ENCODE measurements around the gene CAGE1.
A peak's percentile ranks its signal among the peaks of the same experiment; 100 is the strongest.

The CAGE1 gene

DNA sequence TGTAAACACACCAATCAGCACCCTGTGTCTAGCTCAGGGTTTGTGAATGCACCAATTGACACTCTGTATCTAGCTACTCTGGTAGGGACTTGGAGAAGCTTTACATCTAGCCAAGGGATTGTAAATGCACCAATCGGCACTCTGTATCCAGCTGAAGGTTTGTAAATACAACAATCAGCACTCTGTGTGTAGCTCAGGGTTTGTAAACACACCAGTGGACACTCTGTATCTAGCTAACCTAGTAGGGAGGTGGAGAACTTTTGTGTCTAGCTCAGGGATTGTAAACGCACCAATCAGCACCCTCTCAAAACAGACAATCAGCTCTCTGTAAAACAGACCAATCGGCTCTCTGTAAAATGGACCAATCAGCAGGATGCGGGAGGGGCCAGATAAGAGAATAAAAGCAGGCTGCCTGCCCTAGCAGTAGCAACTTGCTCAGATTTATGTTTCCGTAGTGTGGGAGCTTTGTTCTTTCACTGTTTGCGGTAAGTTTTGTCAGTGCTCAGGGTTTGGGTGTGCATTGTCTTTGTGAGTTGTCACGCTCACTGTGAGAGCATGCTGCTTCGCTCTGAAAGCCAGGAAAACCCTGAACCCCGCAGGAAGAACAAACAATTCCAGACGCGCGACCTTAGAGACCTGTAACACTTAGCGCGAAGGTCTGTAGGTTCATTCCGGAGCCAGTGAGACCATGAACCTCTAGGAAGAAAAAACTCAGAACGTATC lies 37.1 kb upstream of the CAGE1 start:
- Histone ChIP-seq H3K36me3 (replicated peaks; ENCODE audit: low read depth, low read length) (no peaks in the 10 kb centered on the region), H3K27ac (ENCODE audit: low read length) (no peak overlapping the region), H3K79me2 (ENCODE audit: low read length) (no peaks in the 10 kb centered on the region), H3K4me2 (ENCODE audit: low read length) (no peak overlapping the region), H3K9ac (ENCODE audit: low read length) (no peak overlapping the region), H4K20me1 (ENCODE audit: insufficient read depth, low read length) (no peaks in the 10 kb centered on the region), H3K4me1 (ENCODE audit: low read length) (no peaks in the 10 kb centered on the region), H3K9me3 (ENCODE audit: insufficient read depth, low read length) (no peaks in the 10 kb centered on the region), H2AFZ (ENCODE audit: low read depth, low read length) (no peak overlapping the region), H3K27me3 (ENCODE audit: low read depth, low read length) (no peaks in the 10 kb centered on the region), H3K4me3 (ENCODE audit: low read length) (no peak overlapping the region)
- TF ChIP-seq EZH2phosphoT487 (IDR thresholded peaks at IDR 0.05; ENCODE audit: low read depth), result no peak
- TF ChIP-seq, protein P1, sequence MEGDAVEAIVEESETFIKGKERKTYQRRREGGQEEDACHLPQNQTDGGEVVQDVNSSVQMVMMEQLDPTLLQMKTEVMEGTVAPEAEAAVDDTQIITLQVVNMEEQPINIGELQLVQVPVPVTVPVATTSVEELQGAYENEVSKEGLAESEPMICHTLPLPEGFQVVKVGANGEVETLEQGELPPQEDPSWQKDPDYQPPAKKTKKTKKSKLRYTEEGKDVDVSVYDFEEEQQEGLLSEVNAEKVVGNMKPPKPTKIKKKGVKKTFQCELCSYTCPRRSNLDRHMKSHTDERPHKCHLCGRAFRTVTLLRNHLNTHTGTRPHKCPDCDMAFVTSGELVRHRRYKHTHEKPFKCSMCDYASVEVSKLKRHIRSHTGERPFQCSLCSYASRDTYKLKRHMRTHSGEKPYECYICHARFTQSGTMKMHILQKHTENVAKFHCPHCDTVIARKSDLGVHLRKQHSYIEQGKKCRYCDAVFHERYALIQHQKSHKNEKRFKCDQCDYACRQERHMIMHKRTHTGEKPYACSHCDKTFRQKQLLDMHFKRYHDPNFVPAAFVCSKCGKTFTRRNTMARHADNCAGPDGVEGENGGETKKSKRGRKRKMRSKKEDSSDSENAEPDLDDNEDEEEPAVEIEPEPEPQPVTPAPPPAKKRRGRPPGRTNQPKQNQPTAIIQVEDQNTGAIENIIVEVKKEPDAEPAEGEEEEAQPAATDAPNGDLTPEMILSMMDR (IDR thresholded peaks at IDR 0.05; ENCODE audit: low read depth, low read length), result no peak

DNA sequence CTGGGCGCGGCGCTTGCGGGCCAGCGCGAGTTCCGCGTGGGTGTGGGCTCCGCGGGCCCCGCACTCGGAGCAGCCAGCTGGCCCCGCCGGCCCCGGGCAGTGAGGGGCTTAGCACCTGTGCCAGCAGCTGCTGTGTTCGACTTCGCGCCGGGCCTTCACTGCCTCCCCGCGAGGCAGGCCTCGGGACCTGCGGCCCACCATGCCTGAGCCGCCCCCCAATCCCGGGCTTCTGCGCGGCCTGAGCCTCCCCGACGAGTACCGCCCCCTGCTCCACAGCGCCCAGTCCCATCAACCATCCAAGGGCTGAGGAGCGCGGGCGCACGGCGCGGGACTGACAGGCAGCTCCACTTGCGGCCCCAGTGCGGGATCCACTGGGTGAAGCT lies 36.3 kb upstream of the CAGE1 start:
- Histone ChIP-seq H3K27ac (ENCODE audit: low read length) (no peak overlapping the region), H3K9ac (ENCODE audit: low read length) (no peak overlapping the region), H3K4me1 (ENCODE audit: low read length) (no peaks in the 10 kb centered on the region), H3K4me2 (ENCODE audit: low read length) (no peak overlapping the region), H3K79me2 (ENCODE audit: low read length) (no peaks in the 10 kb centered on the region), H3K9me3 (ENCODE audit: insufficient read depth, low read length) (no peaks in the 10 kb centered on the region), H3K4me3 (ENCODE audit: low read length) (no peak overlapping the region), H4K20me1 (ENCODE audit: insufficient read depth, low read length) (no peaks in the 10 kb centered on the region), H3K36me3 (replicated peaks; ENCODE audit: low read depth, low read length) (no peaks in the 10 kb centered on the region), H3K27me3 (ENCODE audit: low read depth, low read length) (no peaks in the 10 kb centered on the region), H2AFZ (ENCODE audit: low read depth, low read length) (no peak overlapping the region)
- TF ChIP-seq, protein P1 (IDR thresholded peaks at IDR 0.05; ENCODE audit: low read depth, low read length), result no peak
- TF ChIP-seq EZH2phosphoT487 (IDR thresholded peaks at IDR 0.05; ENCODE audit: low read depth), result no peak

DNA sequence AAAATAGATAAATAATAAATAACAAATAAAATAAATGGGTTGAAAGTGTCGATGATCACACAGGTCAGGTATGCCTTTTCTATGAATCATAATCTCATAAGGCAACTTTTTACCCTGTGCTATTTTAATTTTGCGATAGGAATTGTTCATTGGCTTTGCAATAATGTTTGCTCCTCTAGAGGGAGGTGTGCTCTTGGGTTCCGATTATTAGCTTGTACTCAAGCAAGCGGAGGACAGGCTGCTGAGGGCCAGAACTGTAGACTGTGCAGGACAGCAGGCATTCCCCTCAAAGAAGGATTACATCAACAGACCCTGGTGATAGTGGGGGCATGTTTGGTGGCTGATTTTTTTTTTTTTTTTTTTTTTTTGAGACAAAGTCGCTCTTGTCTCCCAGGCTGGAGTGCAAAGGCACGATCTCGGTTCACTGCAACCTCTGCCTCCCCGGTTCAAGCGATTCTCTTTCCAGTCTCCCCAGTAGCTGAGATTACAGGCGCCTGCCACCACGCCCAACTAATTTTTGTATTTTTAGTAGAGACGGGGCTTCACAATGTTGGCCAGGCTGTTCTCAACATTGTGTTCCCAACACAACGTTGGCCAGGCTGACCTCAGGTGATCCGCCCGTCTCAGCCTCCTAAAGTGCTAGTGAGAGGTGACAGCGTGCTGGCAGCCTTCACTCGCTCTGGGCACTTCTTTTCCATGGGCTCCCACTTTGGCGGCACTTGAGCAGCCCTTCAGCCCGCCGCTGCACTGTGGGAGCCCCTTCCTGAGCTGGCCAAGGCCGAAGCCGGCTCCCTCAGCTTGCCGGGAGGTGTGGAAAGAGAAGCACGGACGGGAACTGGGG lies 35.6 kb upstream of the CAGE1 start:
- Histone ChIP-seq H3K4me3 (ENCODE audit: low read length) (no peak overlapping the region), H3K36me3 (replicated peaks; ENCODE audit: low read depth, low read length) (no peaks in the 10 kb centered on the region), H3K27ac (ENCODE audit: low read length) (no peak overlapping the region), H3K4me2 (ENCODE audit: low read length) (no peak overlapping the region), H3K79me2 (ENCODE audit: low read length) (no peaks in the 10 kb centered on the region), H4K20me1 (ENCODE audit: insufficient read depth, low read length) (no peaks in the 10 kb centered on the region), H2AFZ (ENCODE audit: low read depth, low read length) (no peak overlapping the region), H3K27me3 (ENCODE audit: low read depth, low read length) (no peaks in the 10 kb centered on the region), H3K9me3 (ENCODE audit: insufficient read depth, low read length) (no peaks in the 10 kb centered on the region), H3K4me1 (ENCODE audit: low read length) (no peaks in the 10 kb centered on the region), H3K9ac (ENCODE audit: low read length) (no peak overlapping the region)
- TF ChIP-seq, protein P1 (IDR thresholded peaks at IDR 0.05; ENCODE audit: low read depth, low read length), result peak; percentile 38
- TF ChIP-seq EZH2phosphoT487 (IDR thresholded peaks at IDR 0.05; ENCODE audit: low read depth), result no peak

DNA sequence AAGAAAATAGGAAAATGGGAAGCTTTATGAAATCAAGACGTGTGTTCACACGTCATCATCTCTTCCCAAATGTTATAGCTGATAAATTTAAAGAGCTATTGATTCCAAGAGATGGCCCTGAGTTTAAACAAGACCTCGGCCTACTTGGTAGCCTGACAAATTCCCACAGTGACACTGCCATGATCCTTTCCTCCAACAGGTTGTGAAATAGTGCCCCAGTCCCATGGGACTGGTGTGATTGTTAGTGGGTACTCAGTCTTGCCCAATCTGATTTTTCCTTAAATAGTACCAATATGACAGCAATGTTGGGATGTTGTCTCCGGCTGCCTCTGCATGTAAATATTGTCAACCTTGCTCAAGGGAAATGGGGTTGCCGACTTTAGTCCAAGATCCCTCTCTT lies 34.5 kb upstream of the CAGE1 start:
- TF ChIP-seq EZH2phosphoT487 (IDR thresholded peaks at IDR 0.05; ENCODE audit: low read depth), result no peak
- TF ChIP-seq, protein P1 (IDR thresholded peaks at IDR 0.05; ENCODE audit: low read depth, low read length), result no peak
- no peaks in the 10 kb centered on the region for H3K4me1 ChIP-seq (ENCODE audit: low read length)
- H3K79me2 ChIP-seq (ENCODE audit: low read length), result no peaks in the 10 kb centered on the region
- H3K36me3 ChIP-seq (replicated peaks; ENCODE audit: low read depth, low read length), result peaks cover 3% of the 10 kb centered on the region
- H3K9me3 ChIP-seq (ENCODE audit: insufficient read depth, low read length), result no peaks in the 10 kb centered on the region
- H3K4me3 ChIP-seq (ENCODE audit: low read length), result no peak overlapping the region
- no peak overlapping the region for H3K4me2 ChIP-seq (ENCODE audit: low read length)
- H2AFZ ChIP-seq (ENCODE audit: low read depth, low read length), result no peak overlapping the region
- no peaks in the 10 kb centered on the region for H3K27me3 ChIP-seq (ENCODE audit: low read depth, low read length)
- H3K27ac ChIP-seq (ENCODE audit: low read length), result no peak overlapping the region
- no peaks in the 10 kb centered on the region for H4K20me1 ChIP-seq (ENCODE audit: insufficient read depth, low read length)
- no peak overlapping the region for H3K9ac ChIP-seq (ENCODE audit: low read length)
